KG1 (cell line): Measurements from ENCODE around the gene UTS2B.

Experiments used
- DNase-seq: peaks from one replicate; lab custom pipeline; 2025; lab: John Stamatoyannopoulos, UW

UTS2B gene

GRCh38 chr3:191329654-191330529, at the start of gene UTS2B:
UTS2B (minus strand) TSS chr3:191330526; CDS start chr3:191282189, 48,337 bp downstream.
- DNase-seq = no peak

- DNase-seq = no peak
Observed at GRCh38 chr3:191380001-191380400, 49.7 kb upstream of the UTS2B start.

DNA sequence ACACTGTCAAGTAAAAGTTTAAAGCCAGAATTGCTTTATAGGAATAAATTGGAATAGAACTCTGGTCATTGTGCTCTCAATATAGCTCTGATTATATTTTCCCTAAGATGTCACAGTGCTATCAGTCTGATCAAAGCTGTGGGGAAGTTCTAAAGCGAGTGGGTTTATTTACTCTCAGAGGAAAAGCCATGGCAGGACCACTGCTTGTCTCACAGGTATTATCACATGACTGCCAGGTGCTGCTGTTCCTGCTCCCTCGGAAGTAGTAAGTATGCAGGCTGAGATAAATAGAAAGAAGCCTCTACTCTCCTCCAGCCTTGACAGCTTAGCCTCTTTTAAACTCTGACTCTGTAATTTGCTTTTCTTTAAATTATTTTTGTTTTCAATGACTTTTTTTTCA, 49.1 kb upstream of the UTS2B start:
- DNase-seq = no peak

- DNase-seq = no peak
Observed at GRCh38 chr3:191378142-191378812, 48.0 kb upstream of the UTS2B start.

- DNase-seq = no peak
Observed at GRCh38 chr3:191376516-191377141, 46.3 kb upstream of the UTS2B start.

DNA sequence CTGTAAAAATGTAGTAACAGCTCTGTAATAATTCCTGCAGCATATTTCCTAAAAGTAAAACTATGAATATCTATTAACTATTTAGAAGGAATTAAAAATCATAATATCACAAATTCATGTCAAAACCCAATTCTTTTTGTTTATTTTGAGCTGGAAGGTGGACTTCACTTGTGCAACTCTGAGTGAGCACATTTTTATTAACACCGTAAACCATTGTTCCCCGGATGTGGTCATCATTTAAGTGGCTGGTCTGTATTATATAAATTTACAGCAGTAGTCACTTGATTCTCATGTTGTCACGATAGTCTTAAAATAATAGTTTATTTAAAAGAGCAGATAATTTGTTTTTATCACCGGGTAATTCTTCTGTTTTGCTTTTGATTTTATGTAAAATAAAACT, 43.0 kb upstream of the UTS2B start:
- DNase-seq = no peak

DNA sequence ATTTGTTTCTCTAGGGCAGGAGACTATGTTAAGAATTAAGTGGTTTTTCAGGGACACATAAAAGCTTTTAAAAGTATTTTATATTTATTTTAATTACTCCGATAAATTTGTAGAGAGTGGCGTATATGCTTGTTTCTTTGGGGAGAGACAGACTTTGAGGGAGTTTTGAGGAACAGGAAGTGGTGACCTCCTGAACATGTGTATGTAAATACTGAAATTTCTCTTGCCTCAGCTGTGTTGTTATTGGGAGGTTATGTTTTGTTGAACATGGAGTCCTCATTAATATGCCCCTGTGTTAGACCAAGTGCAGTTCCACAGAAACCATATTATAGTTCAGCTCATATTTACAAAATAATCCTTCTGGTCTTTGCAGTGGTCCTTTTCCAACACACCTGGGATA, 41.8 kb upstream of the UTS2B start:
- no peak for DNase-seq

DNA sequence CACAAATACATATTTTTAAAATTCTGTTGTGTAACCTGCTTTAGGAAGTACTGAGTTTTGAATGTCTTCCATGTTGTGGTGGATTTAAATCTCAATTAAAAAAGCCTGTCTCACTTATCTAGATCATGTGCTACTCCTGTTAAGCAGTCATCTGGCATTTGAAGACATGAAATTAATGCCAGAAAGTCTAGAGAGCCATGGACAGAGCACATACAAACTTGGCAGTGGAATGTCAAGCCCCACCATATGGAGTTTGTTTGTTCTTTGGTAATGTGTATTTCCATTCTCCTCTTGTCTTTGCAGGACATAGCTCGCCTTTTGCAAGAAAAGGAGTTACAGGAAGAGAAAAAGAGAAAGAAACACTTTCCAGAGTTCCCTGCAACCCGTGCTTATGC, 39.3 kb upstream of the UTS2B start:
- DNase-seq = no peak

DNA sequence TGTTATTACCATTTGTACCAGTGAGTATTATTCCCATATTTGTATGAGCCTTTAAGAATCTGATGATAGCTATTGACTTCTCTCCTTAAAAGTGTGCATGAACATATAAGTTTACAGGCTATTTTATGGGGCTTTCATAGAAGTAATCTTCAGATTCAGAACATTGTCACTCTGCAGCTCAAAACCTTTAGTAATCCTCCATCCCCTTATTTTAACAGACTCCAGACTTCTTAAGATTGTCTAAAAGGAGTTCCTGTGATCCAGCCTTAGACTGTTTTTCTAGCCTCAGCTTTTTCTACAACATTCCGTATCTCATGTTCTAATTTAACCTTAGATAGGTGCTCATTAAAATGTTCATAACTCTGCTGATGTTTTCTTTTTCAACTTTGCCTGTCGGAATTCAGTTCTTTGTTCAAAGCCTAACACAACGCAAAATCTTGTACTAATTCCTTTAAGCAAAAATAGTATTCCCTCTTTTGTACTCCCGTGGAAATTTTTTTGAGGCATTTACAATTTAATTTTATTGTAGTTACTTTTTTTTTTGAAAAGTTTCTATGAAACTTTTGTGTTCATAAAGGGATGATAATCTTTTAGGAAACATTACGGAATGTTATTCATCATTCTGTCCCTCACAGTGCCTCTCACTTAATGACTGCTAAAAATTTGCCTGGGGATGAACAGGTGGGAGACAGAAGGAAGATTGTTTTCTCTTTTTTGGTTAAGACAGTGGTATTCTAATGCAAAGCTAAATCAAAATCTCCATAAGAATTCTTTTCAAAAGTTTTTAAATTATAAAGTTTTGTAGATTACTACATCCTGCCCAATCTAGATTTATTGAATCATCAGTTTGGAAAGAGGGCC, 38.7 kb upstream of the UTS2B start:
- DNase-seq = no peak

- no peak for DNase-seq
Observed at GRCh38 chr3:191366675-191367074, 36.3 kb upstream of the UTS2B start.

- no peak for DNase-seq
Observed at GRCh38 chr3:191363221-191363620, 32.9 kb upstream of the UTS2B start.

- DNase-seq = no peak
Observed at GRCh38 chr3:191362524-191363090, 32.3 kb upstream of the UTS2B start.

DNA sequence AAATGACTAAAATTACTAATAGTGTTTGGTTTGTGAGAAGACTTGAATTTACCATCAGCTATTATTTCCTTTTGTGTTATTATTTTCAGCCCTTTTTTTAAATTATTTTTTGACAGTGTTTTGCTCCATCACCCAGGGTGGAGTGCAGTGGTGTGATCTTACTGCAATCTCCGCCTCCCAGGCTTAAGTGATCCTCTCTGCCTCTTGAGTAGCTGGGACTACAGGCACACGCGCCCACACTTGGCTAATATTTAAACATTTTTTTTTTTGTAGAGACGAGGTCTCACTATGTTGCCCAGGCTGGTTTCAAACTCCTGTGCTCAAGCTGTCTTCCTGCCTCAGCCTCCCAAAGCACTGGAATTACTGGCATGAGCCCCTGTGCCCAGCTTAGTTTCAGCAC, 31.7 kb upstream of the UTS2B start:
- DNase-seq = no peak

- DNase-seq = no peak
Observed at GRCh38 chr3:191361456-191361855, 31.1 kb upstream of the UTS2B start.

GRCh38 chr3:191360620-191361019, 30.3 kb upstream of the UTS2B start:
- DNase-seq = no peak

- no peak for DNase-seq
Observed at GRCh38 chr3:191358929-191359328, 28.6 kb upstream of the UTS2B start.

DNA sequence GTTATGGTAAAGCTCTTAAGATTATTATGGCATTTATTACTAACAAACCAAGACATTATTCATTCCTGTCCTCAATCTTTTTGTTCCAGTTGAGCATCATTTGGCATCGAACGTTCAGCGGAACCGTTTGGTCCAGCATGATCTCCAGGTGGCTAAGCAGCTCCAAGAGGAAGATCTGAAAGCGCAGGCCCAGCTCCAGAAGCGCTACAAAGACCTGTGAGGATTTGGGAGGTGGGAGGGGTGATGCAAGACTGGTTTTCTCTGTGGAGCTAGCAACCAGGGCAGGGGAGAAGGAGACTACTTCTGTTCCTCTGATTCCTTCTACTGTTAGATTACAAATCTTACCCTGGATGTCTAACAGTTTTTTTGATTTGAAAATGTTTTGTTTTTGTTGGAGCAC, 27.6 kb upstream of the UTS2B start:
- DNase-seq = no peak

GRCh38 chr3:191356631-191357439, 26.5 kb upstream of the UTS2B start:
- DNase-seq = no peak

- no peak for DNase-seq
Observed at GRCh38 chr3:191355406-191355805, 25.1 kb upstream of the UTS2B start.

DNA sequence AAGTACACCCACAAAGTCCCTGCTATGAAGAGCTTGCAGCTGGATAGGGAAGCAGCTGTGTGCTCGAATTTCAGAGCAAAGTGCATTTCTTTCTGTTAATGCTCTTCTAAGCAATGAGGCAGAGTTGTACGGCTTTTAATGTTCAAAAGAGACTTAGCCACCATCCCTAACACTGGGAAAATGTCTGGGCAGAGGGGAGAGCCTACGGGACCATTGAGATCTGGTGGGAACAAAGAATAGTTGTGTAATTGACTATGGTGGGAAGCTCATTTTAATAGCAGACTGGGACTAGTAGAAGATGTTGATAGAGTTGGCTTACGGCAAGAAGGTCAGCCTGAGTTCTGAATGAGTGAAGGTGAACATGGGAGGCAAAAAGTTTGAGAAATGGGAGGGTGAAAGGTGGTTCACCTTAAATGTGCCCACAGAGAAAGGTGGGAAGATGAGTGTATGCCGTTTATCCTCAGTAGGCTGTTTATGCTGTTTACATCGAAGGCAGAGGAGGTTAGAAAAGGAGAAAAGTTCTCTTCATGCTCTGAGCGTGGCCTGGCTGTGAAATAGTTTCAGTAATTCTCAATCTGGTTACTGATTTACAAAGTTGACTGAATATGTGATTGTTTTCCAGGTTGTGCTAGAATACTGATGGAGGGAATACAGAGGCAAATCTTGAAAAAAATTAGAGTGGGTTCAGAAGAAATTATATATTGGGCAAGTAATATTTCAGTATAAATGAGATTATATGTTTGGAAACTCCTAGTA, 22.9 kb upstream of the UTS2B start:
- no peak for DNase-seq
